Activated T-helper 17 cell treated with anti-CD3 and anti-CD28 coated beads, Interleukin-2, amount 50 U/mL, for 72 hours (primary cell): ENCODE results near the gene CD40LG. TPM values are rescaled to one million over a fixed set of nuclear protein-coding genes. Genes with fewer than 3 reads are reported as not detected.

ENCODE experiments used
- ATAC-seq: fragments of 150-1000 bp; cut with Tn5 transposase; replicated peaks from 2 replicates; pipeline ENCODE4 v1.10.0; 2021; ENCODE audit warnings: mild to moderate bottlenecking, moderate library complexity
- H3K27ac Mint-ChIP-seq: one replicate; pipeline ENCODE4 v1.8.0; 2022; ENCODE audit warnings: mixed read lengths
- H3K27me3 Mint-ChIP-seq: one replicate; pipeline ENCODE4 v1.8.0; 2022; ENCODE audit warnings: mixed read lengths
- H3K36me3 Mint-ChIP-seq: one replicate; pipeline ENCODE4 v1.8.0; 2022; ENCODE audit warnings: low read depth, mild to moderate bottlenecking, mixed read lengths
- H3K4me1 Mint-ChIP-seq: one replicate; pipeline ENCODE4 v1.8.0; 2022; ENCODE audit warnings: mixed read lengths
- H3K4me3 Mint-ChIP-seq: one replicate; pipeline ENCODE4 v1.8.0; 2022; ENCODE audit warnings: mild to moderate bottlenecking, mixed read lengths
- H3K9me3 Mint-ChIP-seq: one replicate; pipeline ENCODE4 v1.8.0; 2022; ENCODE audit warnings: mixed read lengths
- total RNA-seq, 2 donors: library from RNA; stranded (reverse); gene quantifications; one replicate each; pipeline ENCODE4 v1.2.3, GENCODE V29; 2022

Gene CD40LG
- total RNA-seq, 2 donors from 2014 or later = 87.0 to 110 TPM

- H3K27ac Mint-ChIP-seq = peak overlapping the region; percentile 93
- H3K36me3 Mint-ChIP-seq = peaks cover 7% of the 10 kb centered on the region
- H3K27me3 Mint-ChIP-seq = no peaks in the 10 kb centered on the region
- H3K4me1 Mint-ChIP-seq = peaks cover 52% of the 10 kb centered on the region
- H3K9me3 Mint-ChIP-seq = no peaks in the 10 kb centered on the region
- ATAC-seq = no peak
- H3K4me3 Mint-ChIP-seq = peak overlapping the region; percentile 63
Measured at GRCh38 chrX:136629084-136629750, 18.7 kb upstream of the CD40LG start.

- Mint-ChIP-seq H3K4me1 (peaks cover 55% of the 10 kb centered on the region), H3K9me3 (no peaks in the 10 kb centered on the region), H3K27ac (peak overlapping the region; percentile 93), H3K4me3 (peak overlapping the region; percentile 63), H3K36me3 (peaks cover 7% of the 10 kb centered on the region), H3K27me3 (no peaks in the 10 kb centered on the region)
- ATAC-seq = no peak
Measured at GRCh38 chrX:136630881-136631280, 17.1 kb upstream of the CD40LG start.

GRCh38 chrX:136635235-136635634 is 12.7 kb upstream of the CD40LG start:
- no peaks in the 10 kb centered on the region for H3K9me3 Mint-ChIP-seq
- H3K27me3 Mint-ChIP-seq = no peaks in the 10 kb centered on the region
- peaks cover 52% of the 10 kb centered on the region for H3K4me1 Mint-ChIP-seq
- H3K36me3 Mint-ChIP-seq = peaks cover 10% of the 10 kb centered on the region
- H3K4me3 Mint-ChIP-seq = peak overlapping the region; percentile 95
- ATAC-seq = peak; percentile 70
- peak overlapping the region; percentile 78 for H3K27ac Mint-ChIP-seq

- ATAC-seq = no peak
- H3K4me3 Mint-ChIP-seq = peak overlapping the region; percentile 95
- H3K4me1 Mint-ChIP-seq = peaks cover 50% of the 10 kb centered on the region
- no peaks in the 10 kb centered on the region for H3K9me3 Mint-ChIP-seq
- peaks cover 19% of the 10 kb centered on the region for H3K36me3 Mint-ChIP-seq
- H3K27ac Mint-ChIP-seq = peak overlapping the region; percentile 78
- H3K27me3 Mint-ChIP-seq = no peaks in the 10 kb centered on the region
Measured at GRCh38 chrX:136636121-136636520, 11.8 kb upstream of the CD40LG start.

GRCh38 chrX:136639506-136640176 is 8.3 kb upstream of the CD40LG start:
- Mint-ChIP-seq H3K9me3 (no peaks in the 10 kb centered on the region), H3K4me1 (peaks cover 43% of the 10 kb centered on the region), H3K27ac (peak overlapping the region; percentile 94), H3K4me3 (peak overlapping the region; percentile 95), H3K36me3 (peaks cover 37% of the 10 kb centered on the region), H3K27me3 (no peaks in the 10 kb centered on the region)
- ATAC-seq = peak; percentile 47

GRCh38 chrX:136643243-136643642 is 4.7 kb upstream of the CD40LG start:
- Mint-ChIP-seq H3K4me3 (peak overlapping the region; percentile 95), H3K4me1 (peaks cover 33% of the 10 kb centered on the region), H3K9me3 (no peaks in the 10 kb centered on the region), H3K36me3 (peaks cover 44% of the 10 kb centered on the region), H3K27ac (peak overlapping the region; percentile 71), H3K27me3 (no peaks in the 10 kb centered on the region)
- ATAC-seq = no peak

- peak; percentile 63 for ATAC-seq
- Mint-ChIP-seq H3K4me3 (peak overlapping the region; percentile 95), H3K9me3 (no peaks in the 10 kb centered on the region), H3K4me1 (peaks cover 30% of the 10 kb centered on the region), H3K27ac (peak overlapping the region; percentile 74), H3K27me3 (no peaks in the 10 kb centered on the region), H3K36me3 (peaks cover 54% of the 10 kb centered on the region)
Measured at GRCh38 chrX:136646602-136647239, 1.2 kb upstream of the CD40LG start.

- peaks cover 19% of the 10 kb centered on the region for H3K4me1 Mint-ChIP-seq
- H3K27ac Mint-ChIP-seq = peak overlapping the region; percentile 74
- peak; percentile 33 for ATAC-seq
- H3K9me3 Mint-ChIP-seq = no peaks in the 10 kb centered on the region
- no peaks in the 10 kb centered on the region for H3K27me3 Mint-ChIP-seq
- H3K36me3 Mint-ChIP-seq = peaks cover 83% of the 10 kb centered on the region
- peak overlapping the region; percentile 95 for H3K4me3 Mint-ChIP-seq
Measured at GRCh38 chrX:136650811-136651210, 2.9 kb downstream of the CD40LG start.

- Mint-ChIP-seq H3K4me3 (peak overlapping the region; percentile 95), H3K36me3 (peaks cover 100% of the 10 kb centered on the region), H3K27ac (peak overlapping the region; percentile 74), H3K9me3 (no peaks in the 10 kb centered on the region), H3K4me1 (peaks cover 17% of the 10 kb centered on the region), H3K27me3 (no peaks in the 10 kb centered on the region)
- ATAC-seq = peak; percentile 54
Measured at GRCh38 chrX:136652822-136653723, 5.1 kb downstream of the CD40LG start.

- Mint-ChIP-seq H3K4me1 (peaks cover 29% of the 10 kb centered on the region), H3K36me3 (peaks cover 100% of the 10 kb centered on the region), H3K27ac (peak overlapping the region; percentile 74), H3K9me3 (no peaks in the 10 kb centered on the region), H3K4me3 (peak overlapping the region; percentile 95), H3K27me3 (no peaks in the 10 kb centered on the region)
- ATAC-seq = peak; percentile 26
Measured at GRCh38 chrX:136656361-136656964, 8.5 kb downstream of the CD40LG start.

- ATAC-seq = peak; percentile 18
- Mint-ChIP-seq H3K4me3 (peak overlapping the region; percentile 95), H3K27ac (peak overlapping the region; percentile 74), H3K27me3 (no peaks in the 10 kb centered on the region), H3K4me1 (peaks cover 34% of the 10 kb centered on the region), H3K9me3 (no peaks in the 10 kb centered on the region), H3K36me3 (peaks cover 94% of the 10 kb centered on the region)
Measured at GRCh38 chrX:136658151-136658550, 10.2 kb downstream of the CD40LG start.

- H3K27ac Mint-ChIP-seq = peak overlapping the region; percentile 74
- peaks cover 40% of the 10 kb centered on the region for H3K4me1 Mint-ChIP-seq
- peak; percentile 73 for ATAC-seq
- H3K27me3 Mint-ChIP-seq = no peaks in the 10 kb centered on the region
- H3K4me3 Mint-ChIP-seq = peak overlapping the region; percentile 95
- no peaks in the 10 kb centered on the region for H3K9me3 Mint-ChIP-seq
- H3K36me3 Mint-ChIP-seq = peaks cover 92% of the 10 kb centered on the region
Measured at GRCh38 chrX:136659174-136659573, 11.2 kb downstream of the CD40LG start.

GRCh38 chrX:136660896-136661295 is 12.9 kb downstream of the CD40LG start:
- H3K9me3 Mint-ChIP-seq = no peaks in the 10 kb centered on the region
- peaks cover 39% of the 10 kb centered on the region for H3K4me1 Mint-ChIP-seq
- no peaks in the 10 kb centered on the region for H3K27me3 Mint-ChIP-seq
- peak overlapping the region; percentile 83 for H3K27ac Mint-ChIP-seq
- peaks cover 87% of the 10 kb centered on the region for H3K36me3 Mint-ChIP-seq
- ATAC-seq = no peak
- H3K4me3 Mint-ChIP-seq = peak overlapping the region; percentile 95

GRCh38 chrX:136662104-136662503 is 14.1 kb downstream of the CD40LG start:
- Mint-ChIP-seq H3K27ac (peak overlapping the region; percentile 78), H3K36me3 (peaks cover 86% of the 10 kb centered on the region), H3K4me3 (peak overlapping the region; percentile 73), H3K9me3 (no peaks in the 10 kb centered on the region), H3K27me3 (no peaks in the 10 kb centered on the region), H3K4me1 (peaks cover 35% of the 10 kb centered on the region)
- ATAC-seq = peak; percentile 13
